Measurements from ENCODE around the gene USP48. TPM values are rescaled to one million over a fixed set of nuclear protein-coding genes. Genes with fewer than 3 reads are reported as not detected.
A peak's percentile ranks its signal among the peaks of the same experiment; 100 is the strongest.

Gene USP48
- total and polyA plus RNA-seq, 2 of the 13 experiments (the other 11 are each of a cell fraction or from before 2014, with no cell fraction given), result 30.4 to 30.7 TPM

GRCh38 chr1:21775985-21776562 lies 6.9 kb downstream of the USP48 start (continued):
- TF ChIP-seq ZNF670 (CRISPR knock-in tag; IDR thresholded peaks at IDR 0.05; ENCODE audit: borderline replicate concordance), result 0 out of 2 replicates have a peak, but pooled peaks have one; percentile 38
- TF ChIP-seq PAXIP1 (CRISPR knock-in tag; conservative IDR thresholded peaks at IDR 0.05), result peak; percentile 84
- peak; percentile 53; the same call in 1 of the 2 replicates for TF ChIP-seq BHLHE40 (IDR thresholded peaks at IDR 0.05; ENCODE audit: low read length)
- no peak for TF ChIP-seq ZNF512 (CRISPR knock-in tag; IDR thresholded peaks at IDR 0.05)
- no peak for TF ChIP-seq ZNF124 (CRISPR knock-in tag; IDR thresholded peaks at IDR 0.05)
- TF ChIP-seq HNF1B (CRISPR knock-in tag; IDR thresholded peaks at IDR 0.05), result no peak
- TF ChIP-seq ZSCAN29 (CRISPR knock-in tag; conservative IDR thresholded peaks at IDR 0.05), result no peak
- no peak for TF ChIP-seq JARID2 (CRISPR knock-in tag; IDR thresholded peaks at IDR 0.05; ENCODE audit: insufficient replicate concordance)
- TF ChIP-seq SCMH1 (CRISPR knock-in tag; IDR thresholded peaks at IDR 0.05; ENCODE audit: borderline replicate concordance), result no peak
- TF ChIP-seq BORCS8-MEF2B (CRISPR knock-in tag; IDR thresholded peaks at IDR 0.05), result no peak
- peak; percentile 50; the same call in 1 of the 2 replicates for TF ChIP-seq RXRA (CRISPR knock-in tag; IDR thresholded peaks at IDR 0.05)
- TF ChIP-seq NCOR1 (IDR thresholded peaks at IDR 0.05; ENCODE audit: borderline replicate concordance, low read length), result peak; percentile 58; the same call in 1 of the 2 replicates
- TF ChIP-seq ZNF580 (CRISPR knock-in tag; IDR thresholded peaks at IDR 0.05; ENCODE audit: borderline replicate concordance, low read depth), result no peak
- peak; percentile 46; the same call in 1 of the 2 replicates for TF ChIP-seq MEIS2 (CRISPR knock-in tag; IDR thresholded peaks at IDR 0.05)
- no peak for TF ChIP-seq SRSF1 (optimal IDR thresholded peaks at IDR 0.05; ENCODE audit: low read depth, low read length)
- no peak for TF ChIP-seq CHD4 (IDR thresholded peaks at IDR 0.05; ENCODE audit: borderline replicate concordance, low read length)
- peak; percentile 82 for TF ChIP-seq ERF (CRISPR knock-in tag; IDR thresholded peaks at IDR 0.05)
- TF ChIP-seq ONECUT2 (CRISPR knock-in tag; IDR thresholded peaks at IDR 0.05), result peak; percentile 92
- TF ChIP-seq CREM (IDR thresholded peaks at IDR 0.05), result peak; percentile 88
- no peak for TF ChIP-seq CREM (CRISPR knock-in tag; IDR thresholded peaks at IDR 0.05)
- no peak for TF ChIP-seq TIGD3 (CRISPR knock-in tag; IDR thresholded peaks at IDR 0.05; ENCODE audit: borderline replicate concordance)
- TF ChIP-seq NFYC (CRISPR knock-in tag; IDR thresholded peaks at IDR 0.05), result no peak
- TF ChIP-seq ZNF326 (CRISPR knock-in tag; IDR thresholded peaks at IDR 0.05; ENCODE audit: borderline replicate concordance), result no peak
